Measurements from ENCODE around the gene SF3B3.
A peak's percentile ranks its signal among the peaks of the same experiment; 100 is the strongest.
"Not testable (repeated sequence)": the region's sequence is repeated elsewhere in the genome, so short reads cannot be mapped to it uniquely, and the experiment has no call there.

SF3B3 gene

GRCh38 chr16:70511833-70512232, 11.8 kb upstream of the SF3B3 start:
- TF ChIP-seq CTCF (IDR thresholded peaks at IDR 0.05; ENCODE audit: low read depth, low read length, missing control alignments) = no peak
- DNase-seq (ENCODE audit: low read depth) = no peak
- no peak overlapping the region for H3K4me3 ChIP-seq (ENCODE audit: low read depth, low read length)

GRCh38 chr16:70512456-70512855, 11.2 kb upstream of the SF3B3 start:
- H3K4me3 ChIP-seq (ENCODE audit: low read depth, low read length) = no peak overlapping the region
- no peak for TF ChIP-seq CTCF (IDR thresholded peaks at IDR 0.05; ENCODE audit: low read depth, low read length, missing control alignments)
- no peak for DNase-seq (ENCODE audit: low read depth)

- no peak for DNase-seq (ENCODE audit: low read depth)
- H3K4me3 ChIP-seq (ENCODE audit: low read depth, low read length) = no peak overlapping the region; the same call in 1 of the 2 replicates
- TF ChIP-seq CTCF (IDR thresholded peaks at IDR 0.05; ENCODE audit: low read depth, low read length, missing control alignments) = no peak
Measured at GRCh38 chr16:70520612-70521297, 2.9 kb upstream of the SF3B3 start.

- peak overlapping the region; percentile 61 for H3K4me3 ChIP-seq (ENCODE audit: low read depth, low read length)
- TF ChIP-seq CTCF (IDR thresholded peaks at IDR 0.05; ENCODE audit: low read depth, low read length, missing control alignments) = no peak
- peak; percentile 47 for DNase-seq (ENCODE audit: low read depth)
Measured at GRCh38 chr16:70522216-70523075, 1.2 kb upstream of the SF3B3 start.

DNA sequence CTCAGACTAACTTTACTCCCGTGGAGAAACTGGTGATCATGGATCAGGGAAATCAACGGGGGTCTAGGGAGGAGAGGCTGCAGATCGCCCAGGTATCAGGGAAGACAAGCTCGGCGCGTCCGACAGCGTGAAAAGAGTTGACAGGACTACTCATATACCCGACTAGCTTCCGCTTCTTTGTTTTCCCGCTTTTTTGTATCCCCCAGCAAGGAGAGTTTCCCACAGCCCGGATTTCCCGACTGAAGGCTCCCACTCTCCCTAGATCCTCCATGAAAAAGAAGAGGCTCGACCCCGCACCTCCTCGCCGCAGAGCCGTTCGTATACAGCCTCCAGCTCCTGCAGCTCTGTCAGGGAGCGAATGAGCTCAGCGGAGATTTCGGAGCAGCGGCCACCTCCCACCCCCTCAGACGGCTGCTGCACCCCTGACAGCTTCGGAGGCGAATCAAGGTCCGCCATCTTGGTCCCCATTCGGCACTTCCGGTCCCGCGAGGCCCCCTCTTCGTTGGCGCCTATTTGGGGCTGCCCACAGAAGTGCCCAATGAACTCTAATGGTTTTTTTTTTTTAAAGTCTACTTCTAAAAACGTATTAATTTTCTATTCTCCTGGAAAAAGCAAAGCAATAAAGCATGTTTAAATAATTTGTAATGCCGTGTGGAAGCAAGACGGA, 407 bp upstream of the SF3B3 start, which contains the start of gene COG4:
Gene COG4, minus strand, starts transcription at position 479 of the 667 bp plus-strand sequence. Its CDS starts 11 bp downstream, at position 468.
- DNase-seq (ENCODE audit: low read depth) = peak; percentile 73
- TF ChIP-seq CTCF (IDR thresholded peaks at IDR 0.05; ENCODE audit: low read depth, low read length, missing control alignments) = no peak
- H3K4me3 ChIP-seq (ENCODE audit: low read depth, low read length) = peak within 1 kb of the TSS; percentile 61

DNA sequence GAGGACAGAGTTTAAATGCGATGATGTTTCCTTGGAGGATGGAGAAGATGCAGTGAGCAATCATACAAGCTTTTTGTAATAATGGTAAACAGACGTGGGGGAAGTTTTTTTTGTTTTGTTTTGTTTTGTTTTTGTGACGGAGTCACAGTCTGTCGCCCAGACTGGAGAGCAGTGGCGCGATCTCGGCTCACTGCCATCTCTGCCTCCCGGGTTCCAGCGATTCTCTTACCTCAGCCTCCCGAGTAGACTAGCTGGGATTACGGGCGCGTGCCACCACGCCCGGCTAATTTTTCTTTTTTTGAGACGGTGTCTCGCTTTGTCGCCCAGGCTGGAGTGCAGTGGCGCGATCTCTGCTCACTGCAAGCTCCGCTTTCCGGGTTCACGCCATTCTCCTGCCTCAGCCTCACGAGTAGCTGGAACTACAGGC, 796 bp downstream of the SF3B3 start:
- H3K4me3 ChIP-seq (ENCODE audit: low read depth, low read length) = peak overlapping the region; percentile 61
- DNase-seq (ENCODE audit: low read depth) = not testable (repeated sequence)

GRCh38 chr16:70526403-70526802, 2.8 kb downstream of the SF3B3 start:
- no peak for DNase-seq (ENCODE audit: low read depth)
- no peak for TF ChIP-seq CTCF (IDR thresholded peaks at IDR 0.05; ENCODE audit: low read depth, low read length, missing control alignments)
- peak overlapping the region; percentile 22 for H3K4me3 ChIP-seq (ENCODE audit: low read depth, low read length)
